ENCODE data around the gene UBN1. TPM values are rescaled to one million over a fixed set of nuclear protein-coding genes. Genes with fewer than 3 reads are reported as not detected.
"Not testable (repeated sequence)": the region's sequence is repeated elsewhere in the genome, so short reads cannot be mapped to it uniquely, and the experiment has no call there.

Gene UBN1
- total and polyA plus RNA-seq, 8 donors, result 31.3 to 41.1 (median 36.4) TPM

- no peak for TF ChIP-seq CTCF (IDR thresholded peaks at IDR 0.05)
- H3K27me3 ChIP-seq, result peaks cover 0 to 8% of the 10 kb centered on the region in 2 donors
- intact Hi-C loops (cut with DNase I), result no loop called here
These were observed 80.9 kb downstream of the UBN1 start for GRCh38 chr16:4928227-4928626.

GRCh38 chr16:4929619-4930018, 82.3 kb downstream of the UBN1 start:
- Histone ChIP-seq H3K27me3 (peaks cover 0 to 14% of the 10 kb centered on the region in 2 donors), H3K4me1 (peaks cover 0 to 10% of the 10 kb centered on the region in 2 donors), H3K9me3 (peaks cover 0 to 19% of the 10 kb centered on the region in 2 donors)
- DNase-seq; ATAC-seq; intact Hi-C loops (cut with DNase I); H3K4me3 ChIP-seq; H3K36me3 ChIP-seq; H3K27ac ChIP-seq: not testable (repeated sequence)

More at GRCh38 chr16:4928227-4928626, 80.9 kb downstream of the UBN1 start:
- peaks cover 0 to 19% of the 10 kb centered on the region in 2 donors for H3K9me3 ChIP-seq
- DNase-seq, result peak in 1 of 4 donors; percentile 3
- ATAC-seq, result no peak
- H3K4me3 ChIP-seq, result no peak overlapping the region
- H3K36me3 ChIP-seq, result no peaks in the 10 kb centered on the region
- H3K4me1 ChIP-seq, result peaks cover 0 to 5% of the 10 kb centered on the region in 2 donors
- H3K27ac ChIP-seq, result no peak overlapping the region

- intact Hi-C loops (cut with DNase I), result no loop called here
These were observed 84.1 kb downstream of the UBN1 start for GRCh38 chr16:4931381-4931780.

More at GRCh38 chr16:4931381-4931780, 84.1 kb downstream of the UBN1 start:
- peaks cover 7 to 26% of the 10 kb centered on the region in 2 donors for H3K27me3 ChIP-seq
- no peak for TF ChIP-seq CTCF (IDR thresholded peaks at IDR 0.05)
- DNase-seq (peak in 1 of 4 donors; percentile 48), ATAC-seq (no peak)
- no peaks in the 10 kb centered on the region for H3K36me3 ChIP-seq
- H3K27ac ChIP-seq, result no peak overlapping the region
- peaks cover 0 to 14% of the 10 kb centered on the region in 2 donors for H3K9me3 ChIP-seq
- peaks cover 0 to 24% of the 10 kb centered on the region in 2 donors for H3K4me1 ChIP-seq
- H3K4me3 ChIP-seq, result no peak overlapping the region

Other genes with a start within 250 kb of the UBN1 start
- 10 to 100 TPM; 26.7 to 27.8 TPM for gene UBALD1, start 232.6 kb upstream of the UBN1 start, total RNA-seq
- gene UBALD1, start 232.6 kb upstream of the UBN1 start, polyA plus RNA-seq (ENCODE audit: insufficient read length in 6 of 6), result 10 to 100 TPM; 12.0 to 27.1 (median 16.3) TPM
- 10 to 100 TPM; 81.6 to 98.1 TPM for gene MGRN1, start 222.7 kb upstream of the UBN1 start, total RNA-seq
- gene MGRN1, start 222.7 kb upstream of the UBN1 start, polyA plus RNA-seq (ENCODE audit: insufficient read length in 6 of 6), result 10 to 100 TPM; 56.9 to 82.9 (median 65.0) TPM
- gene NUDT16L1, start 153.9 kb upstream of the UBN1 start, total RNA-seq, result 10 to 100 TPM; 26.6 to 53.1 TPM
- gene NUDT16L1, start 153.9 kb upstream of the UBN1 start, polyA plus RNA-seq (ENCODE audit: insufficient read length in 6 of 6), result 10 to 100 TPM; 29.2 to 46.1 (median 35.1) TPM
- 10 to 100 TPM; 16.1 to 18.9 TPM for gene ANKS3, start 113.2 kb upstream of the UBN1 start, total RNA-seq
- 10 to 100 TPM; 23.5 to 32.8 (median 26.9) TPM for gene ANKS3, start 113.2 kb upstream of the UBN1 start, polyA plus RNA-seq (ENCODE audit: insufficient read length in 6 of 6)
- 1 to 10 TPM; 1.2 to 4.2 TPM for gene DNAAF8, start 112.9 kb upstream of the UBN1 start, total RNA-seq
- 1 to 10 TPM; 1.2 to 3.5 (median 2.9) TPM for gene DNAAF8, start 112.9 kb upstream of the UBN1 start, polyA plus RNA-seq (ENCODE audit: insufficient read length in 6 of 6)
- gene ZNF500, start 80.3 kb upstream of the UBN1 start, total RNA-seq, result 10 to 100 TPM; 12.5 to 13.6 TPM
- gene ZNF500, start 80.3 kb upstream of the UBN1 start, polyA plus RNA-seq (ENCODE audit: insufficient read length in 6 of 6), result 10 to 100 TPM; 13.8 to 20.8 (median 16.8) TPM
- gene SEPTIN12, start 59.1 kb upstream of the UBN1 start, total RNA-seq, result not detected
- gene SEPTIN12, start 59.1 kb upstream of the UBN1 start, polyA plus RNA-seq (ENCODE audit: insufficient read length in 6 of 6), result 10 to 100 TPM in 1 of 6 donors, under 1 TPM in 2, not detected in 3; 0.28 to 14.6 (median 0.65) TPM
- gene SMIM22, start 52.1 kb upstream of the UBN1 start, total RNA-seq, result 10 to 100 TPM; 28.6 to 40.5 TPM
- 1 to 10 TPM; 3.4 to 5.6 (median 4.0) TPM for gene SMIM22, start 52.1 kb upstream of the UBN1 start, polyA plus RNA-seq (ENCODE audit: insufficient read length in 6 of 6)
- 10 to 100 TPM; 19.3 to 27.3 TPM for gene ROGDI, start 44.8 kb upstream of the UBN1 start, total RNA-seq
- 10 to 100 TPM; 15.7 to 46.4 (median 34.9) TPM for gene ROGDI, start 44.8 kb upstream of the UBN1 start, polyA plus RNA-seq (ENCODE audit: insufficient read length in 6 of 6)
- gene GLYR1, start 193 bp upstream of the UBN1 start, total RNA-seq, result 10 to 100 TPM; 88.9 to 95.5 TPM
- 100 to 1,000 TPM in 5 of 6 donors, 10 to 100 TPM in 1; 65.2 to 128 (median 116) TPM for gene GLYR1, start 193 bp upstream of the UBN1 start, polyA plus RNA-seq (ENCODE audit: insufficient read length in 6 of 6)
- 10 to 100 TPM; 69.8 to 77.1 TPM for gene PPL, start 89.7 kb downstream of the UBN1 start, total RNA-seq
- 10 to 100 TPM; 30.4 to 42.6 (median 35.0) TPM for gene PPL, start 89.7 kb downstream of the UBN1 start, polyA plus RNA-seq (ENCODE audit: insufficient read length in 6 of 6)
- under 1 TPM; 0.52 to 0.76 TPM for gene SEC14L5, start 110.8 kb downstream of the UBN1 start, total RNA-seq
- gene SEC14L5, start 110.8 kb downstream of the UBN1 start, polyA plus RNA-seq (ENCODE audit: insufficient read length in 6 of 6), result under 1 TPM; 0.17 to 0.58 (median 0.31) TPM
- 10 to 100 TPM in 1 of 2 donors, 1 to 10 TPM in 1; 9.6 to 21.0 TPM for gene NAGPA, start 186.5 kb downstream of the UBN1 start, total RNA-seq
- 10 to 100 TPM in 1 of 6 donors, 1 to 10 TPM in 5; 7.7 to 10.3 (median 8.8) TPM for gene NAGPA, start 186.5 kb downstream of the UBN1 start, polyA plus RNA-seq (ENCODE audit: insufficient read length in 6 of 6)
- 100 to 1,000 TPM in 1 of 2 donors, 10 to 100 TPM in 1; 67.0 to 209 TPM for gene C16orf89, start 218.5 kb downstream of the UBN1 start, total RNA-seq
- gene C16orf89, start 218.5 kb downstream of the UBN1 start, polyA plus RNA-seq (ENCODE audit: insufficient read length in 6 of 6), result 100 to 1,000 TPM in 5 of 6 donors, 10 to 100 TPM in 1; 85.6 to 150 (median 139) TPM
- 10 to 100 TPM; 28.5 to 39.0 TPM for gene ALG1, start 224.4 kb downstream of the UBN1 start, total RNA-seq
- gene ALG1, start 224.4 kb downstream of the UBN1 start, polyA plus RNA-seq (ENCODE audit: insufficient read length in 6 of 6), result 10 to 100 TPM; 20.2 to 23.0 (median 21.5) TPM

Measured in left lung (tissue), 10 donors.